22Rv1 (cell line): ENCODE measurements around the gene SEZ6.

ENCODE experiments used
- ZFX ChIP-seq: fragments of 450-650 bp; IDR thresholded peaks from 2 replicates; pipeline ENCODE4 v1.6.1; 2017; ENCODE audit warnings: antibody characterized with exemption, borderline replicate concordance
- TF ChIP-seq, protein P1 (sequence below): fragments of 450-650 bp; IDR thresholded peaks from 2 replicates; pipeline ENCODE4 v1.5.1; 2017; ENCODE audit warnings: mild to moderate bottlenecking

DNA sequence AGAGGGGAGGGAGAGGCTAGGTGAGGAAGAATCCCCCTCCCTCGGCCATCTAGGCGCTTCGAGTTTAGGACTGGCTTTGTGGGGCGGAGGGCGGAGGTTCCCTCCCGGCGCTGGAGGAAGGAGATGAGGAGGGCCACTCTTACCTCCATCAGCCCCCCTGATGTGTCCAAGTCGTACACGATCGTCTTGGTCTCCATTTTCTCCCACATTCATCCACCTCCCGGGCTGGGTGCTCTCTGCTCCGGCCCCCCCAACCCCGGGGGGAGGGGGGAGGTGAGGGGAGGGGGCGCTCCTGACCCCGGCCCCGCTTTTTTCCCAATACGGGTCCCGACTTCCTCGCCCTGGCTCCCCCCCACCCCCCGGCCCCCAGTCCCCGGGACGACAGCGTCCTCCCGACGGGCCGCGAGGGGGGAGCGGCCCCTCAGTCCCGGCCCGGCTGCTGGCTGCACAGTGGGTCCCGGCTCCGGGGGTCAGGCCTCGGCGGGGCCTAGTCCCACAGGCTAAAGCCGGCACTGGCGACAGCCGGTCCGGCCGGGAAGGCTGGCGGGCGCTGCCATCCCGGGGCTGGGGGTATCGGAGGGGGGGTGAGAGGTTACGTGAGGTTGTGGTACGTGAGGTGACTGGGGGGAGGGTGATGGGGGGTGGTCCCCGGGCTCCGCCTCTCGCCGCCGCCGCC, 54.9 kb downstream of the SEZ6 start:
- TF ChIP-seq, protein P1, sequence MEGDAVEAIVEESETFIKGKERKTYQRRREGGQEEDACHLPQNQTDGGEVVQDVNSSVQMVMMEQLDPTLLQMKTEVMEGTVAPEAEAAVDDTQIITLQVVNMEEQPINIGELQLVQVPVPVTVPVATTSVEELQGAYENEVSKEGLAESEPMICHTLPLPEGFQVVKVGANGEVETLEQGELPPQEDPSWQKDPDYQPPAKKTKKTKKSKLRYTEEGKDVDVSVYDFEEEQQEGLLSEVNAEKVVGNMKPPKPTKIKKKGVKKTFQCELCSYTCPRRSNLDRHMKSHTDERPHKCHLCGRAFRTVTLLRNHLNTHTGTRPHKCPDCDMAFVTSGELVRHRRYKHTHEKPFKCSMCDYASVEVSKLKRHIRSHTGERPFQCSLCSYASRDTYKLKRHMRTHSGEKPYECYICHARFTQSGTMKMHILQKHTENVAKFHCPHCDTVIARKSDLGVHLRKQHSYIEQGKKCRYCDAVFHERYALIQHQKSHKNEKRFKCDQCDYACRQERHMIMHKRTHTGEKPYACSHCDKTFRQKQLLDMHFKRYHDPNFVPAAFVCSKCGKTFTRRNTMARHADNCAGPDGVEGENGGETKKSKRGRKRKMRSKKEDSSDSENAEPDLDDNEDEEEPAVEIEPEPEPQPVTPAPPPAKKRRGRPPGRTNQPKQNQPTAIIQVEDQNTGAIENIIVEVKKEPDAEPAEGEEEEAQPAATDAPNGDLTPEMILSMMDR = no peak
- TF ChIP-seq ZFX = no peak
